ENCODE measurements around the gene PRR33. TPM values are rescaled to one million over a fixed set of nuclear protein-coding genes. Genes with fewer than 3 reads are reported as not detected.

PRR33 gene
- total and polyA plus RNA-seq, 2 donors (not counting 3 experiments of a cell fraction or from before 2014, with no cell fraction given) = not detected

- BruUV-seq (replicated peaks) = no TSS peak
- Histone ChIP-seq H3K27ac (ENCODE audit: insufficient read depth, low read depth, low read length) (no peak overlapping the region), H3K4me1 (ENCODE audit: control insufficient read depth, extremely low read depth, insufficient read depth, low read length) (no peaks in the 10 kb centered on the region), H2AFZ (ENCODE audit: low read depth, low read length) (no peak overlapping the region), H3K27me3 (ENCODE audit: control insufficient read depth in 2 of 2, insufficient read depth in 2 of 2, low read length in 2 of 2) (no peaks in the 10 kb centered on the region), H3K9me1 (replicated peaks; ENCODE audit: control insufficient read depth, extremely low read depth, insufficient read depth, low read length) (no peaks in the 10 kb centered on the region), H3K79me2 (ENCODE audit: control insufficient read depth, insufficient read depth, low read length) (no peaks in the 10 kb centered on the region), H3K9ac (replicated peaks; ENCODE audit: extremely low read depth, insufficient read depth, low read length) (no peak overlapping the region), H3K36me3 (ENCODE audit: control insufficient read depth in 2 of 2, extremely low read depth in 1 of 2, insufficient read depth in 2 of 2, low read length in 2 of 2) (no peaks in the 10 kb centered on the region), H3K4me2 (ENCODE audit: insufficient read depth, low read length) (no peak overlapping the region), H4K20me1 (replicated peaks; ENCODE audit: control insufficient read depth, extremely low read depth, insufficient read depth, low read length) (no peaks in the 10 kb centered on the region), H3K4me3 (replicated peaks in 1 of 3; ENCODE audit: insufficient read depth in 1 of 3, low read depth in 1 of 3, low read length in 3 of 3) (no peak overlapping the region), H3K9me3 (replicated peaks; ENCODE audit: control insufficient read depth, insufficient read depth, low read length) (no peaks in the 10 kb centered on the region)
- intact Hi-C loops (cut with micrococcal nuclease) = no loop called here
- POLR2A ChIA-PET = no interaction called here
- no peak for DNase-seq (ENCODE audit: low read depth, low spot score)
- dilution Hi-C loops (cut with MboI; ENCODE audit: extremely low pct_ligation_motif_present, low sequenced_read_pairs) = no loop called here
- no peak for TF ChIP-seq EZH2 (IDR thresholded peaks at IDR 0.05; ENCODE audit: borderline replicate concordance, low read depth, low read length, severe bottlenecking)
- TF ChIP-seq POLR2AphosphoS5 (IDR thresholded peaks at IDR 0.05; ENCODE audit: insufficient read depth, low read depth, low read length) = no peak
- no peak for TF ChIP-seq JUN (IDR thresholded peaks at IDR 0.05; ENCODE audit: borderline replicate concordance, insufficient read depth, insufficient read length, low read depth)
- no peak for TF ChIP-seq MYC (IDR thresholded peaks at IDR 0.05; ENCODE audit: low read depth, low read length)
- no peak for TF ChIP-seq POLR2A (IDR thresholded peaks at IDR 0.05; ENCODE audit: low read depth, low read length)
- TF ChIP-seq CTCF (IDR thresholded peaks at IDR 0.05; ENCODE audit: extremely low read depth in 1 of 2, insufficient read depth in 1 of 2, low read depth in 1 of 2, low read length in 2 of 2) = no peak
- TF ChIP-seq GATA2 (IDR thresholded peaks at IDR 0.05; ENCODE audit: insufficient read depth, insufficient read length, low read depth, low read length) = no peak
- TF ChIP-seq MAX (IDR thresholded peaks at IDR 0.05; ENCODE audit: insufficient read depth, insufficient read length) = no peak
- no peak for TF ChIP-seq FOS (IDR thresholded peaks at IDR 0.05; ENCODE audit: borderline replicate concordance, insufficient read depth, low read length)
- no peak for FAIRE-seq
- CTCF ChIA-PET = interaction anchor here (0.9 to 2.1 kb wide), 3 partner anchors 25 to 35 kb away, joined by 4 to 10 read pairs (median 4); partner anchors contain the start of gene PRR33
These were observed 25.4 kb upstream of the PRR33 start for GRCh38 chr11:1916986-1917522.
